UCSD-AML1 (cell line): ENCODE data around the gene STX1A.
A peak's percentile ranks its signal among the peaks of the same experiment; 100 is the strongest.

ENCODE experiments used
- DNase-seq: peaks from one replicate; lab custom pipeline; 2025; ENCODE audit not compliant: unreplicated experiment; lab: John Stamatoyannopoulos, UW

STX1A gene

GRCh38 chr7:73708961-73709549, 10.4 kb downstream of the STX1A start:
- no peak for DNase-seq

- DNase-seq: peak; percentile 38
These were observed 12.3 kb downstream of the STX1A start for GRCh38 chr7:73707045-73707631.

DNA sequence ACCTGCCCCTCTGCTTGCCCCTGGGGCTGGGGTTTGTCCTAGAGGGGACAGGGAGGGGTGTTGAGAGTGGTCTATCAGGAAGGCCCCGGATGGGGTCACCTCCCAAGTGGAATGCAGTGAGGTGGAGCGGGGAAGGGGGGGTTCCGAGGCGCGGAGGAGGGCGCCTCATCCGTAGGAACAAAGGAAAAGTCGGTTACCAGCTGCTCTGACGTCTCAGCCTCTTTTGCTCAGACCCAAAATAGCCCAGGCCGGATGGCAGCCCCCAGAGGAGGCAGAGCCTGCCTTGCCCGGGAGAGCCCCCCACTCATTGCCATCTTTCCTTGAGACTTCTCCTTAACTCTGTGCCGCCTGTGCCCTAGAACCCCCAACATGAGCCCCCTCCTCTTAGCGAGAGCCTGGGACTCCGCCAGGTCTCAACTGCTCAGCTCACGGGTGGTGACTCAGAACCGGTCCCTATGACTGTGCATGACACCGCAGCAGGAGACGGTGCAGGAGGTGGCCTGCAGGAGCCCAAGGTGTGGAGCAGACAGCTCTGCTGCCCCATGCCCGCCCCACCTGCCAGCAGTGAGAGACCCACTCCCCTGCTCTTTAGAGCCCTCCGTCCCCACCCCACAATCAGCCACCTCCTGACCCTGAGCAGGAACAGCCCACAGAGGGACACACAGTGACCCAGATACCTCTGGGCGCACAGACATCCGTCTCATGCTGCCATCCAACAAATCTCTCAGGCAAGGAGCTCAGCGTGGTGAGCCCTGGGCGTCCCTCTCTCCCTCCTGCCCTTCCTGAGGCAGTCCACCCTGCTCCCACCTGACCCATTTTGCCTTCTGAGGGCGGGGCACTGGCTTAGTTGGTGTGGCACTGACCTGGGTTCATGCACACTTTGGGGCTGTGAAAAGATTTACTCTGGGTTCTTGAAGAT, 13.1 kb downstream of the STX1A start:
- DNase-seq: no peak

DNA sequence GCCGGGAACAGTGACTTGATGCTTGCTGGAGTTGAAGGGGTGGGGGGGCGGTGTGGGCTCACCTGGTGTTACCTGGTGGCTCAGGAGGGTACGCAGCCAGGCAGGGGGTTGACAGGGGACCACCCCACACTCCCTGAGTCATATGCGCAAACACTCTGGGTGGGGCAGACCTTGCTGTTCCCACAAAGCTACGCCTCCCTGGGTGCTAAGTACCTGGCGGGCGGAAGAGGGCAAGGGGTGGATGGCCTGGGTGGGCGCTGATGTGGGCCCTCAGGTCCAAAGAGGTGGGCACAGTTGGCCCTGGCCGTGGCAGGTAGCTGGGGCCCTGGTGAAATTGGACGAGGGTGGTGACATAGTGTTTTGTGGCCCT, 13.9 kb downstream of the STX1A start:
- no peak for DNase-seq

- DNase-seq: no peak
These were observed 14.6 kb downstream of the STX1A start for GRCh38 chr7:73704640-73705550.

DNA sequence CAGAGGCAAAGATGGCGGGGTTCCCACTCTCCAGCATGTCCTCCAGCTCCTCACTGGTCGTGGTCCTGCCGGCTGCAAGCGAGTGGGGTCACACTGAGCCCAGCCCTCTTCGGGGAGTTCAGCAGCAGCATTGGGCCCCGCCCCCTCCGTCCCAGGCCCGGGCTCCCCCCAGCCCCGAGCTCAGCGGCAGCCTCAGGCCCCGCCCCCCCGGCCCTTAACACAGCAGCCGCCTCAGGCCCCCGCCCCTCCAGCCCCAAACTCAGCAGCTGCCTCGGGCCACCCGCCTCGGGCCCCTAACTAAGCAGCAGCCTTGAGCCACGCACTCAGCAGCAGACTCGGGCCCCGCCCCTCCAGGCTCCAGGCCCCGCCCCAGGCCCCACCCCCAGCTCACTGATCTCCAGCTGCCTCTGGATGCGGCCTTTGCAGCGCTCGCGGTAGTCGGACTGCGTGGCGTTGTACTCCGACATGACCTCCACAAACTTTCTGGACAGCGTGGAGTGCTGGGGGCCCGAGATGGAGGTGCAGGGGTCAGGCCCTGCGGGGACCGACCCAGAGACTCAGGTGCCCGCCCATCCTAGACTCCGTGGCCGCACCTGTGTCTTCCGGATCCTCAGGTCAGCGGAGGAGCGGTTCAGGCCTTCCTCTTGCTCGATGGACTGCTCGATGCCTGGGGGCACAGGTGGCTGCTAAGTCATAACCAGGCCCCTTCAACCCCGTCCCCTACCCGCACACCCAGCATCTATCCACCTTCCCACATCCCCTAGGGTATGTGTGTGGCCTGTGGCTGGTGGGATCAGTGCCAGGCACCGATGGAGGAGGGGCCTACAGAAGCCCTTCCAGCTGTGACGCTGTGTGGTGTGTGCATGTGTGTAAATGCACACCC, 15.5 kb downstream of the STX1A start:
- peak; percentile 27 for DNase-seq

GRCh38 chr7:73703225-73703624, 16.2 kb downstream of the STX1A start:
- no peak for DNase-seq

DNA sequence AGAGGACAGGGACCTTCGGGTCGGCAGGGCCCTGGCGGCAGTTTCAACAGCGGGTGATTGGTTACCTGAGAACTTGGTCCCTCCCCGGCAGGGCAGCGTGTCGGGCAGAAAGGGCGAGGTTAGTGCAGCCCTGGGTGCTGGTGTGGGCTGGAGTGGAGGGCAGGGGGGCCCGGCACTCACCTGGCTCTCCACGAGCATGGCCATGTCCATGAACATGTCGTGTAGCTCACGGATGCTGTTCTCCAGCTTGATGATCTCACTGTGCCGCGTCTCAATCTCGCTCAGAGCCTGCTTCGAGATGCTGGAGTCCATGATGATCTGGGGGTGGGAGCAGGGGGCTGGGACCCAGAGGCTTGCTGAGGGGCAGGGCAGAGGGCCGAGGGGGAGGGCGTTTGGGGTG, 16.8 kb downstream of the STX1A start:
- no peak for DNase-seq

GRCh38 chr7:73702226-73702625, 17.2 kb downstream of the STX1A start:
- no peak for DNase-seq

DNA sequence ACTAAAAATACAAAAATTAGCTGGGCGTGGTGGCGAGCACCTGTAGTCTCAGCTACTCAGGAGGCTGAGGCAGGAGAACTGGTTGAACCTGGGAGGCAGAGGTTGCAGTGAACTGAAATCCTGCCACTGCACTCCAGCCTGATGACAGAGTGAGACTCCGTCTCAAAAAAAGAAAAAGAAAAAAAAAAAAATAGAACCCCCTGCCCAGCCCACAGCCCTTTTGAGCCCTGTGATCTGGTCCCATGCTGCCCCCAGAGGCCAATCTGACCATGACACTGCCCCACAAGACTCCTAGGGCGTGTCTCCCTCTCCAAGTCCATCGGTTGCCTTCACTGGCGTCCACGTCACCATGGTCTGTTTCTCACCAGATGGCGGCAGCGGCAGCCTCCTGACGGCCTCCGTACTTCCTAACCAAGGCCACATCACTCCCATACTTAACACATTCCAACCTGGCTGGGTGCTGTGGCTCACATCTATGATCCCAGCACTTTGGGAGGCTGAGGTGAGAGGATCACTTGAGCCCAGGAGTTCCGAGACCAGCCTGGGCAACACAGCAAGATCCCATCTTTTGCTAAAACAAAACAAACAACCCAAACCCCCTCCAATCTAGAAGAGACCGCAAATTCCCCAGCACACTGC, 18.0 kb downstream of the STX1A start:
- DNase-seq: peak; percentile 11

DNA sequence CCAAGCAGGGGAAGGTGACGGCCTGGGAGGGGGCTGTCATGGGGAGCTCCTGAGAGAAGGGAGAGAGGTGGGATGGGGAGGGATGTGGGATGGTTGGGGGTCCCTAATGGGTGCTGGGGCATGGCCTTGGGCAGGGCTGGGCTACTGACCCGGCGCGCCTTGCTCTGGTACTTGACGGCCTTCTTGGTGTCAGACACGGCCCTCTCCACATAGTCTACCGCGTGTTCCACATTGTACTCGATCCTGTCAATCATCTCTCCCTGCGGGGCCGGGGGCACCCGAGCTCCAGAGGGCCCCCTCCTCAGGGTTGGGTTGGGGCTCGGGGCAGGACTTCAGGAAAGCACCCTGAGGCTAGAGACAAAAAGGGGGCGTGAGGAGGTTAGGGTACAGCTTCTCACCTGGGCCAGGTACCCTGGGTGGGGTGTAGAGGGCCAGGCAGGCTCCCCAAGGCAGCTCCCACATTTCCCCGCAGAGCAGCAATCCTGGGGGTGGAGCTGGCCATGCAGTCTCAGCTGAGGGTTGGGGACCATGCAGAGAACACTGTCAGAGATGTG, 18.8 kb downstream of the STX1A start:
- no peak for DNase-seq

GRCh38 chr7:73700069-73700423, 19.4 kb downstream of the STX1A start:
- no peak for DNase-seq

GRCh38 chr7:73699370-73700068, 19.9 kb downstream of the STX1A start:
- no peak for DNase-seq

DNA sequence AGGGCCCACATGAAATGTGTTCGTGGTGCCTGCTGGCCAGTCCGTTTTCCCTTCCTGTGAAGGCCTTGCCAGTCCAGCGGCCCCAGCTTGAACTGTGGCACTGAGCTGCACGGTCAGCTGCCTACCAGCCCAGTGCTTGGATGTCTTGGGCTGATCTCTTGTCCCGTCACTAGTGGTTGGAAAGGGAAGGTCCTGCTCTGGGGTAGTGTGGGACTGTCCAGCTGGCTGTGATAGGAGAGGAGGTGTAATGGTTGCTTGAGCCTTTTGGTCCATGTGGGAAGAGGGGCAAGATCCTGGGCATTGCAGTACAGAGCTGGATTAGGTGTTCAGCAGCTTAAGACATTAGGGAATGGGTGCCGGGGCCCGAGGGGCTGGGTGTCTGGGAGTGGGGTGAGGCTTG, 21.1 kb downstream of the STX1A start:
- DNase-seq: no peak

DNA sequence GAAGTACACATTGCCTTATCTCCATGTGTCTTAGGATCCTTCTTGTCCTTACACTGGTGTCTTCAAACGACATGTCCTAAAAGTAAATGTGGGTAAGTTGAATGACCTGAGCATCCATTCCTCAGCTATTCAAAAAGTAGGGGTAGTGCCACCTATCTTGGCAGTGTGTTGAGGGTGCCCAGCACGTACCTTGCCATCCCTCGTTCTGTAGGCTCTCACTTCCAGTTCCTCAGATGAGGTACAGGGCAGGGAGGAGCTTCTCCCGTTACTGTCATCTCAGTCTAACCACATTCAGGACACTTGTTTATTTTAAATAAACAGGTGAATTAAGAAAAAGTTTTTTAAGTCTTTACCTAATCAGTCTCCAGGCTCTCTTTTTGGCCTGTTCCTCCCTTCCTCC, 23.1 kb downstream of the STX1A start:
- no peak for DNase-seq

- no peak for DNase-seq
These were observed 28.8 kb downstream of the STX1A start for GRCh38 chr7:73690646-73691045.

DNA sequence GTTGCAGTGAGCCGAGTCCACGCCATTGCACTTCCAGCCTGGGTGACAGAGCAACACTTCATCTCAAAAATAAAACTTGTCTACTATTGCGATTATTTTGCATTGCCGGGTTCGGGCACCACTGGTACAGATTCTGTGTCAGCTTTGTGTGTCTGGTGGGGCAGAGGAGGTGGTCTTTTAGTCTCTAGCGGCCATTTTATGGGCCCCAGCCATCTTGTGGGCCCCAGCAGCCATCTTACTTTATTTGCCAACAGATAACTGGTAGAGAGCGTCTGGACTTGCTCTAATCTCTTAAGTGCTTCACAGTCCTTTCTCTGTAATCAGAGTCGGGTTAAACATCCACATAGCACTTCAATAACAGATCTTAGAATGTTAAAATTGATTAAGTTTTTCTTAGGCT, 31.2 kb downstream of the STX1A start:
- DNase-seq: no peak

- DNase-seq: no peak
These were observed 34.2 kb downstream of the STX1A start for GRCh38 chr7:73685311-73685710.
